NCI-H1092 (cell line): ENCODE results near the gene GTF3C1.
A peak's percentile ranks its signal among the peaks of the same experiment; 100 is the strongest.

Experiments
- DNase-seq: peaks from one replicate; lab custom pipeline; 2025; lab: John Stamatoyannopoulos, UW

Gene GTF3C1

DNA sequence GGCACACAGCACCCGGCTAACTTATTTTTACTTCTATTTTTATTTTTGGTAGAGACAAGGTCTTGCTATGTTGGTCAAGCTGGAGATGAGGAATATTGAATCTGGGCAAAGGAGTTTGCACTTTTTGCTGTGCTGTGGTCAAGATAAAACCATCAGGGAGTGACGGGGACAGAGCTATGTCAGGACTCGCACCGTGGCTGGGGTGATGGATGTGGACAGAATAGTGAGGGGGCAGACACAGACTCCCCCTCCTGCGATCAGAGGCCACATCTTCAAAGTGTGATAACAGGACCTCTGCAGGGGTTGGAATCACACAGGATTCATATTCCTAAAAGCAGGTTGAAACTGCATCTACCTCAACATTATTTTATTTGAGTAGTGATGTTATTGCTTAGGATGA lies 122.2 kb downstream of the GTF3C1 start:
- DNase-seq, result no peak

DNA sequence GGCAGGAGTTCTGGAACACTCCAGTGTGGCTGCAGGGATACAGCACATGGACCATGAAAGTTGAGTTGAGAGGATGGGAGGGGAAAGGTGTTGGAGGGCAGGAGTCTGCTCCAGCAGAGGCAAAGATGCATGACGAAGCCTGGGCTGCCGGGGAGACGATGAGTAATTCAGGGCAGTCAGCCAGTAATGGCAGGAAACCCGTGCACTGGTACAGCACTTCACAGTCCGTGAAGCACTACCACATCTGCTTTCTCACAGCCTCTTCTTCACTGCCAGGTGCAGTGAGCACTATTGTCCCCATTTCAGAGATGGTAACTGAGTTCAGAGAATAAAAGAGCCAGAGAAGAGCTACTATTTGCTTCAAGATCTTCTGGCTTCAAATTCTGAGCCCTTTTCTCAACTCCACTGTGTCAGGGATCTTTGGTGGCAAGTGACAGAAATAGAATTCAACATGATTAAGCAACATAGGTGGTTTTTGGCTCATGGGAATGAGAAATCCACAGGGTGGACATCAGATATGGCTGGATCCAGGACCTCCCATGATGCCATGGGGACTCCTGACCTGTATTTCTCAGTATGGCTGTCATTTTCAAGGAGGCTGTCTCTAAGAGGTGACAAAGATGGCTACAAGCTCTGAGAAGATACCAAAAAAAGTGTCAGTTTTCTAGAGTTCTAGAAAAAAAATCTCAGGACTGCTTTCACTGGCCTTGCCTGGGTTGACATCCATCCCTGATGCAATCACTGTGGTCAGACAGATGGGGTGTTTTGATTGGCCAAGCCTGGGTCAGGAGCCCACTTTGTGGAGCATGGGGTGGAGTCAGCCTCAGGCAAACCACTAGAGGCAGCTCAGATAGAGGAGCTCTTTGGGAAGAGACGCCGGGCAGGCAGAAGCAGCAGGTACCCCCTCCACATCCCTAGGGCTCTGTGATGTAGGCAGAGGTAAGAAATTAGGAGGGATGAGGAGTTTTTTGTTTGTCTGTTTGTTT lies 123.0 kb downstream of the GTF3C1 start:
- peak; percentile 37 for DNase-seq

DNA sequence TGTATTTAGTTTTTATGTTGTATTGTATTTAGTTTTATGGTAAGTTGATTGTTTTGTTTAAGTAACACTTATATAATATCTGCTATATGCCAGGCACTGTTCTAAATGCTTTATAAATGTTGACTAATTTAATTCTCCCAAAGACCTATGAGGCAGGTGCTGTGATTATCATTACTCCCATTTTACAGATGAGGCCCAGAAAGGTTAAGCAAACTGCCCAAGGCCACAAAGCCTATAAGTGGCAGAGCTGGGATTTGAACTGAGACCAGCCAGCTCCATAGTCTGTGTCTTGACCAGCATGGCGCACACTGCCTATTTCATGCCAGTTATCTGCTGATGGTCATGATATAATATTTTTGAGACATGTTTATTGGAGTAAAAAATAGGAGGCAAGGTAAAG lies 123.8 kb downstream of the GTF3C1 start:
- no peak for DNase-seq

DNA sequence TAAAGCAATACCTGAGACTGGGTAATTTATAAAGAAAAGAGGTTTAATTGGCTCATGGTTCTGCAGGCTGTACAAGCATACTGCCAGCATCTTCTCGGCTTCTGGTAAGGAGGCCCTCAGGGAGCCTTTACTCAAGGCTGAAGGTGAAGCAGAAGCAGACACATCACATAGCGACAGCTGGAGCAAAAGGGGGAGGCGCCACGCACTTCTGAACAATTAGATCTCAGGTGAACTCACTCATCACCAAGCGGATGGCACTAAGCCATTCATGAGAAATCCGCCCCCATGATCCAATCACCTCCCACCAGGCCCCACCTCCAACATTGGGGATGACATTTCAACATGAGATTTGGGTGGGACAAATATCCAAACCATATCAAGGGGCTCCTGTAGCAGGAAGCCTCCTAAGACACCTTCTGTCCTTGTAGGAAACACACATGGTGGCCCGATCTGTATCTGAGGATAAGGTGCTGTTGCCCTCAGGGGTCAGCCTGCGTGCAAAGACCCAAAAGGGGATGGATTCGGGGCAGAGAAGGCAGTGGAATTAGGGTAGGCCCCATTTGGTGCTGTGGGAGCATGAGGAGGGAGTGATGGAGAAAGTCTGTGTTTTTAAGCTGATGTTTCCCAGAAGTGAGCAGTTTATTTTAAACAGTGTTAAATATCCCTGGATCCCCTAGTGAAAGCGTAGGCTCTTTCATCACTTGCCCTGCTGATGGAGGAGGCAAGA lies 124.8 kb downstream of the GTF3C1 start:
- no peak for DNase-seq

DNA sequence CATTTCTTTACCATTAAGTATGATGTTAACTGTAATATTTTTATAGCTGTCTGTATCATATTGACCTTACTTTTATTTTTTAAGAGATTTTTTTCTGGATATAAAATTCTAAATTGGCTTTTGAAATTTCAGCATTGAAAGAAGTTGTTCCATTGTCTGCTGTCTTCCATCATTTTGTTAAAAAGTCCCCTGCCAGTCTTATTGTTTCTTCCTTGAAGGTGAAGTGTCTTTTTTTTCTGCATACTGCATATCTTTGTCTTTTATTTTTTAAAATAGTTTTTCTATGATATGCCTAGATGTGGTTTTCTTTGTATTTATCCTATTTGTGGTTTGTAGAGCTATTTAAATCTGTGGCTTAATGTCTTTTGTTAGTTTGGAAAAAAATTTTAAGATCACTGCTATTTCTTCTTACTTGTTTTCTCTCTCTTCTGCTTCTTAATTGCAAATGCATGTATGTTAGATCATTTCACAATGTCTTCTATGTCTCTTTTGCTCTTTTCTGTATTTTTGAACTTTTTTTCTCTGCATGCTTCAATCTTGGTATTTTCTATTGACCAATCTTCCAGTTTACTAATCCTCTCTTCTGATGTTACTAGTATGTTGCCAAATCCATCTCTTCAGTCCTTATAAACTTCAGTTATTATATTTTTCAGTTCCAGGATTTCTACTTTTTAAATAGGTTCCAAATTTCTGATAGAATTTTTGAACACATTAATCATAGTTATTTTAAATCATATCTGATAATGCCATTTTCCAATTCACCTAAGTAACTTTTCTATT lies 127.6 kb downstream of the GTF3C1 start:
- DNase-seq, result no peak

DNA sequence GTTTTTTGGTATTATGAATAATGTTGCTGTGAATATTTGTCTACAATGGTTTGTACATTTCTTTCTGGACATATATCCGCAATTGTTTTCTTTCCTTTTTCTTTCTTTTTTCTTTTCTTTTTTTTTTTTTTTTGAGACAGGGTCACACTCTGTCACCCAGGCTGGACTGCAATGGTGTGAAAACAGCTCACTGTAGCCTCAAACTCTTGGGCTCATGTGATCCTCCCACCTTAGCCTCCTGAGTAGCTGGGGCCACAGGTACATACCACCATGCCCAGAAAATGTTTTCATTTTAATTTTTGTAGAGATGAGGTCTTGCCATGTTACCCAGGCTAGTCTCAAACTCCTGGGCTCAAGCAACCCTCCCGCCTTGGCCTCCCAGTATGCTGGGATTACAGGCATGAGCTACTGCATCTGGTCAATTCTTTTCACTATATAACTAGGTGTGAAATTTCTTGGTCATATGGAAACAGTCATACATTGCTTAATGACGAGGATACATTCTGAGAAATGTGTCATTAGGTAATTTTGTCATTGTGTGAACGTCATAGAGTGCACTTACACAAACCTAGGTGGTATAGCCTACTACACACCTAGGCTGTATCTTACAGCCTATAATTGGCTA lies 132.6 kb downstream of the GTF3C1 start:
- no peak for DNase-seq

DNA sequence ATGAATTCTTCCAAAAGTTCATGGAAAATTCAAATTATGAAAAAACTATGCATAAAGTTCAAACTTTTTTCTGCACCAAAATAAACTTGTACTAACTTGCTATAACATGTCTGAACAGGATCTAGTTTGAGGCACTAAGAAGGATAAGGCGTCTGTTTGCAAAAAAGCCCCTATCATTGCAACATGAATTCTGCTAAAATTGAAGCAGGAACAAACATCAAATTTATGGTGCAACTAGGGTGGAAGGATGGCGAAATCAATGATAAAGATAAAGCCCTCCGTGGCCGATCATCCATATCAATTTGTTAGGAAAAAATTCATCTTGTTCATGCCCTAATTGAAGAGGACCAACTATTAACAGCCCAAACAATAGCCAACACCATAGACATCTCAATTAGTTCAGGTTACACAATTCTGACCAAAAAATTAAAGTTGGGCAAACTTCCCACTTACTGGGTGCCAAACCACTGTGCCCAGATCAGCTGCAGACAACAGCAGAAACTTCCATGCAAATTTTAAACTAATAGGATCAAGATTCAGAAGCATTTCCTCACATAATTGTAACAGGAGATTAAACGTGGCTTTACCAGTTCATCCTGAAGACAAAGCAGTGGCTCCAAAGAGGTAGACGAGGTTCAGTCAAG lies 134.8 kb downstream of the GTF3C1 start:
- no peak for DNase-seq

DNA sequence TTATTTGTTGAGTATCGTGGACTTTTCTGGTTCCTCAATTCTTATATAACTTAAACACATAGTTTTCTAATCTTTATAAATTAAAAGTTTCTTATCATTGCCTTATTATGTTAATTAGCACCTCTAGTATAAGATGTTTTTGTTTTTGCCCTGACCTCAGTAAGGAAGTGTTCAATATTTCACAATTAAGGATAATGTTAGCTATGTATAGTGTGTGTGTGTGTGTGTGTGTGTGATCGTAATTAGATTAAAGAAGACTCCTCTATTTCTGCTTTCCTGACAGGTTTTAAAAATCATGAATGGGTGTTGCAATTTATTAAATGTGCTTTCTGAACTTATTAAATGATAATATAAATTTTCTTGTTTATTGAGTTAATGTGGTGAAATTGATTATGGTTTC lies 135.8 kb downstream of the GTF3C1 start:
- no peak for DNase-seq

DNA sequence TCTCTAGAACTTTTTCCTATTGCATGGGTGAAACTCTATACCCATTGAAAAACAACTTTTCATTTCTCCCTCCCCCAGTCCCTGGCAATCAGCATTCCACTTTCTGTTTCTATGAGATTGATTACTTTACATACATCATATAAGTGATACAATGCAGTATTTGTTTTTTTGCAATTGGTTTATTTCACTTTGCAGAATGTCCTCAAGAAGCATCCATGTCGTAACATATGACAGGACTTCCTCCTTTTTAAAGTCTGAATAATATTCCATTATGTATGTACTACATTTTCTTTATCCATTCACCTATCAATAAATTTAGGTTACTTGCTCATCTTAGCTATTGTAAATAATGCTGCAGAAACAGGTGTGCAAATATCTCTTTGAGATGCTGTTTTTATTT lies 139.0 kb downstream of the GTF3C1 start:
- no peak for DNase-seq
